PC-9 (cell line): ENCODE measurements around the gene GPRIN2. TPM values are rescaled to one million over a fixed set of nuclear protein-coding genes. Genes with fewer than 3 reads are reported as not detected.

ENCODE experiments used
- BruUV-seq: library from RNA; stranded (reverse); fragments of 400-500 nt; replicated peaks from 2 replicates; lab custom pipeline; 2021; lab: Mats Ljungman, UMichigan
- CTCF ChIA-PET: fragments of 300-600 bp; sonication (Branson Sonifier 250); formaldehyde crosslinking; loops from one replicate; lab custom pipeline; 2022; ENCODE audit warnings: antibody characterized with exemption; lab: Charles Lee
- POLR2A ChIA-PET: fragments of 300-600 bp; sonication (Branson Sonifier 250); formaldehyde crosslinking; loops from one replicate; lab custom pipeline; 2022; ENCODE audit warnings: antibody characterized with exemption; ENCODE audit not compliant: unreplicated experiment; lab: Charles Lee
- DNase-seq, 2 experiments: peaks; one replicate each; pipeline versions ENCODE4 v3.0.0 to v3.0.0-alpha.2; 2015 to 2022; ENCODE audit warnings: mixed read lengths in 1 of 2
- H2AFZ ChIP-seq: fragments of 200-600 bp; sonication (generic); 2 replicates; pipeline ENCODE4 v1.8.1; 2017; ENCODE audit warnings: antibody characterized with exemption
- H3F3A ChIP-seq: fragments of 200-600 bp; sonication (generic); 2 replicates; pipeline ENCODE4 v1.8.1; 2017; ENCODE audit warnings: antibody characterized with exemption, mild to moderate bottlenecking, low read depth; ENCODE audit not compliant: insufficient read depth
- H3K27ac ChIP-seq: fragments of 200-600 bp; sonication (generic); 2 replicates; pipeline ENCODE4 v1.6.1; 2016; ENCODE audit warnings: mixed run types
- H3K27me3 ChIP-seq: fragments of 200-600 bp; sonication (generic); 2 replicates; pipeline ENCODE4 v1.6.1; 2016; ENCODE audit warnings: low read depth, mixed run types; ENCODE audit not compliant: insufficient read depth
- H3K36me3 ChIP-seq: fragments of 200-600 bp; sonication (generic); 2 replicates; pipeline ENCODE4 v1.6.1; 2016; ENCODE audit warnings: low read depth, mixed run types
- H3K4me1 ChIP-seq: fragments of 200-600 bp; sonication (generic); replicated peaks from 2 replicates; pipeline ENCODE4 v1.6.1; 2016; ENCODE audit warnings: mixed run types; ENCODE audit not compliant: insufficient read depth
- H3K4me2 ChIP-seq: fragments of 200-600 bp; sonication (generic); 2 replicates; pipeline ENCODE4 v1.6.1; 2017; ENCODE audit warnings: mixed run types
- H3K4me3 ChIP-seq: fragments of 200-600 bp; sonication (generic); 2 replicates; pipeline ENCODE4 v1.6.1; 2016; ENCODE audit warnings: mixed run types
- H3K79me2 ChIP-seq: fragments of 200-600 bp; sonication (generic); 2 replicates; pipeline ENCODE4 v1.6.1; 2017; ENCODE audit warnings: low read depth, mixed run types
- H3K9me2 ChIP-seq: fragments of 200-600 bp; sonication (generic); 2 replicates; pipeline ENCODE4 v1.8.1; 2017; ENCODE audit warnings: mild to moderate bottlenecking; ENCODE audit not compliant: insufficient read depth
- H3K9me3 ChIP-seq: fragments of 200-600 bp; sonication (generic); 2 replicates; pipeline ENCODE4 v1.8.1; 2016; ENCODE audit warnings: low read depth; ENCODE audit not compliant: insufficient read depth
- H4K20me1 ChIP-seq: fragments of 200-600 bp; sonication (generic); 2 replicates; pipeline ENCODE4 v1.8.1; 2017; ENCODE audit not compliant: insufficient read depth
- CTCF ChIP-seq: fragments of 200-600 bp; sonication (generic); conservative IDR thresholded peaks from 2 replicates; pipeline ENCODE4 v1.6.1; 2017; ENCODE audit warnings: mixed run types, antibody characterized with exemption, mild to moderate bottlenecking, moderate library complexity
- EZH2 ChIP-seq: fragments of 200-600 bp; sonication (generic); IDR thresholded peaks from 2 replicates; pipeline ENCODE4 v1.8.0; 2017; ENCODE audit warnings: antibody characterized with exemption, low read depth
- intact Hi-C: fragments of 100-400 bp; cut with micrococcal nuclease; formaldehyde crosslinking; loops from one replicate; pipeline ENCODE4 v1.10.0; 2022; ENCODE audit not compliant: unreplicated experiment
- total RNA-seq: library from RNA; stranded (reverse); gene quantifications from 2 replicates; pipeline ENCODE4 v1.2.3, GENCODE V29; 2021

Gene GPRIN2
- total RNA-seq, 1 experiment from 2014 or later = 33.1 TPM

GRCh38 chr10:46553238-46554049 lies 3.0 kb downstream of the GPRIN2 start:
- POLR2A ChIA-PET = no interaction called here
- Histone ChIP-seq H3K4me1 (peaks cover 2% of the 10 kb centered on the region; the same call in 1 of the 2 replicates), H3K79me2 (no peaks in the 10 kb centered on the region), H3K27ac (no peak overlapping the region), H4K20me1 (no peaks in the 10 kb centered on the region), H3K36me3 (no peaks in the 10 kb centered on the region), H3K9me3 (no peaks in the 10 kb centered on the region), H3K4me2 (no peak overlapping the region), H2AFZ (no peak overlapping the region), H3K9me2 (no peaks in the 10 kb centered on the region), H3F3A (no peaks in the 10 kb centered on the region), H3K27me3 (no peaks in the 10 kb centered on the region), H3K4me3 (no peak overlapping the region)
- TF ChIP-seq CTCF (no peak), EZH2 (no peak)
- BruUV-seq = no TSS peak
- DNase-seq = peak in 1 of 2 experiments; percentile 35
- CTCF ChIA-PET = no interaction called here
- intact Hi-C loops = no loop called here

- intact Hi-C loops = no loop called here
- ChIA-PET CTCF (no interaction called here), POLR2A (no interaction called here)
- Histone ChIP-seq H3K36me3 (no peaks in the 10 kb centered on the region), H3F3A (no peaks in the 10 kb centered on the region), H3K9me2 (no peaks in the 10 kb centered on the region), H3K9me3 (no peaks in the 10 kb centered on the region), H3K79me2 (no peaks in the 10 kb centered on the region), H3K4me1 (no peaks in the 10 kb centered on the region), H3K4me2 (no peak overlapping the region), H3K27me3 (no peaks in the 10 kb centered on the region), H4K20me1 (no peaks in the 10 kb centered on the region), H3K4me3 (no peak overlapping the region), H2AFZ (no peak overlapping the region), H3K27ac (no peak overlapping the region)
- TF ChIP-seq CTCF (no peak), EZH2 (no peak)
- BruUV-seq = no TSS peak
- DNase-seq = no peak
These were observed 3.8 kb downstream of the GPRIN2 start for GRCh38 chr10:46552526-46553237.

- ChIA-PET CTCF (no interaction called here), POLR2A (no interaction called here)
- H3F3A ChIP-seq = no peaks in the 10 kb centered on the region
- H3K27ac ChIP-seq = no peak overlapping the region
- no peaks in the 10 kb centered on the region for H3K79me2 ChIP-seq
- H4K20me1 ChIP-seq = no peaks in the 10 kb centered on the region
- no TSS peak for BruUV-seq
- no peaks in the 10 kb centered on the region for H3K4me1 ChIP-seq
- H3K4me3 ChIP-seq = no peak overlapping the region
- intact Hi-C loops = no loop called here
- TF ChIP-seq CTCF = no peak
- no peak for TF ChIP-seq EZH2
- no peaks in the 10 kb centered on the region for H3K36me3 ChIP-seq
- H2AFZ ChIP-seq = no peak overlapping the region
- H3K27me3 ChIP-seq = no peaks in the 10 kb centered on the region
- no peak for DNase-seq
- no peak overlapping the region for H3K4me2 ChIP-seq
- no peaks in the 10 kb centered on the region for H3K9me3 ChIP-seq
- H3K9me2 ChIP-seq = no peaks in the 10 kb centered on the region
These were observed 4.5 kb downstream of the GPRIN2 start for GRCh38 chr10:46551701-46552525.
